Activated naive CD8-positive, alpha-beta T cell (primary cell): ENCODE data around the gene PPP2R2D.
"Not testable (repeated sequence)": the region's sequence is repeated elsewhere in the genome, so short reads cannot be mapped to it uniquely, and the experiment has no call there.

Experiments
- H3K27ac Mint-ChIP-seq: one replicate; pipeline ENCODE4 v1.8.0; 2021; ENCODE audit warnings: mixed read lengths
- H3K27me3 Mint-ChIP-seq: one replicate; pipeline ENCODE4 v1.8.0; 2021; ENCODE audit warnings: mixed read lengths
- H3K36me3 Mint-ChIP-seq: one replicate; pipeline ENCODE4 v1.8.0; 2021; ENCODE audit warnings: mixed read lengths
- H3K4me1 Mint-ChIP-seq: one replicate; pipeline ENCODE4 v1.8.0; 2021; ENCODE audit warnings: low read depth, mixed read lengths
- H3K4me3 Mint-ChIP-seq: one replicate; pipeline ENCODE4 v1.8.0; 2021; ENCODE audit warnings: mild to moderate bottlenecking, mixed read lengths
- H3K9me3 Mint-ChIP-seq: one replicate; pipeline ENCODE4 v1.8.0; 2021; ENCODE audit warnings: low read depth, mixed read lengths

PPP2R2D gene

GRCh38 chr10:131905267-131905571, 4.4 kb downstream of the PPP2R2D start:
- H3K36me3 Mint-ChIP-seq: peaks cover 6% of the 10 kb centered on the region

DNA sequence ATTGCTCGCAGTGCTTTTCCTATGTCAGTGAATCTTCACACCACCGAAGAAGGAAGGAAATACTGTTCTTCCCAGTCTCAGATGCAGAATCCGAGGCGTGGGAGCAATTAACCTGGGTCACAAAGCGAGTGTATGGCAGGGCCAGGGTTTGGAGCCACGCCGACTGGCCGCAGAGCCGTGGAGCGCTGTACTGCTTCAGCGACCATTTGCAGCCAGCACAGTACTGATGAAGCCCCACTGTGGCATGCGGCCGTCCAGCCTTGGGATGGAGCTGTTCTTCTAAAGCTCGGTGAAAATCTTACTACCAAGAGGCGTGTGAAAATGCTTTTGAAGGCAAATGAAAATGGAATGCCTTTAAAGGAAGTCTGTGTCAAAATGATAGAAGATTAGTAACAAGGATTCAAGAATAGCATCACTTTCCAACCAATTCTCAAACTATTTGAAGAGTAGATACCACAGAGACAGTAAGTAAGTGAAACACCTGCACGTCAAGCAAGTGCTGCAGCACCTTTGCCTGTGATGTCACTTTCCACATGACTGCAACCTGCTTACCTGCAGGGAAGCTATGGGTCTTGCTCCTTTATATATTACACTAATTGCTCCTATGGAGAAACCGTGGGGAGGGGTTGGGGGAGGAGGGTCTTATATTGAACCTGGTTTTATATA, 4.9 kb downstream of the PPP2R2D start:
- Mint-ChIP-seq H3K27ac (peak overlapping the region; percentile 73), H3K4me1 (peaks cover 82% of the 10 kb centered on the region), H3K9me3 (no peaks in the 10 kb centered on the region), H3K4me3 (peak overlapping the region; percentile 50), H3K36me3 (peaks cover 7% of the 10 kb centered on the region), H3K27me3 (no peaks in the 10 kb centered on the region)

More at GRCh38 chr10:131905267-131905571, 4.4 kb downstream of the PPP2R2D start:
- H3K27ac Mint-ChIP-seq: peak overlapping the region; percentile 90
- no peaks in the 10 kb centered on the region for H3K27me3 Mint-ChIP-seq
- H3K4me1 Mint-ChIP-seq: peaks cover 78% of the 10 kb centered on the region
- H3K9me3 Mint-ChIP-seq: no peaks in the 10 kb centered on the region
- H3K4me3 Mint-ChIP-seq: peak overlapping the region; percentile 79

GRCh38 chr10:131906269-131906639, 5.4 kb downstream of the PPP2R2D start:
- no peaks in the 10 kb centered on the region for H3K27me3 Mint-ChIP-seq
- peaks cover 7% of the 10 kb centered on the region for H3K36me3 Mint-ChIP-seq
- H3K27ac Mint-ChIP-seq: peak overlapping the region; percentile 73
- peak overlapping the region; percentile 50 for H3K4me3 Mint-ChIP-seq
- no peaks in the 10 kb centered on the region for H3K9me3 Mint-ChIP-seq
- peaks cover 86% of the 10 kb centered on the region for H3K4me1 Mint-ChIP-seq

- Mint-ChIP-seq H3K36me3 (peaks cover 11% of the 10 kb centered on the region), H3K27me3 (no peaks in the 10 kb centered on the region), H3K4me1 (peaks cover 82% of the 10 kb centered on the region), H3K9me3 (no peaks in the 10 kb centered on the region), H3K4me3 (peak overlapping the region; percentile 80), H3K27ac (peak overlapping the region; percentile 94)
These were observed 6.9 kb downstream of the PPP2R2D start for GRCh38 chr10:131907679-131908078.

GRCh38 chr10:131908151-131908550, 7.3 kb downstream of the PPP2R2D start:
- H3K36me3 Mint-ChIP-seq: peaks cover 11% of the 10 kb centered on the region
- H3K4me1 Mint-ChIP-seq: peaks cover 82% of the 10 kb centered on the region
- H3K27ac Mint-ChIP-seq: peak overlapping the region; percentile 94
- no peaks in the 10 kb centered on the region for H3K9me3 Mint-ChIP-seq
- H3K27me3 Mint-ChIP-seq: no peaks in the 10 kb centered on the region
- H3K4me3 Mint-ChIP-seq: peak overlapping the region; percentile 80

GRCh38 chr10:131909014-131909808, 8.4 kb downstream of the PPP2R2D start:
- peaks cover 84% of the 10 kb centered on the region for H3K4me1 Mint-ChIP-seq
- peak overlapping the region; percentile 80 for H3K4me3 Mint-ChIP-seq
- no peaks in the 10 kb centered on the region for H3K27me3 Mint-ChIP-seq
- peak overlapping the region; percentile 94 for H3K27ac Mint-ChIP-seq
- H3K9me3 Mint-ChIP-seq: no peaks in the 10 kb centered on the region
- H3K36me3 Mint-ChIP-seq: peaks cover 11% of the 10 kb centered on the region

GRCh38 chr10:131909929-131910328, 9.1 kb downstream of the PPP2R2D start:
- H3K27me3 Mint-ChIP-seq: no peaks in the 10 kb centered on the region
- no peak overlapping the region for H3K4me3 Mint-ChIP-seq
- peaks cover 11% of the 10 kb centered on the region for H3K36me3 Mint-ChIP-seq
- H3K9me3 Mint-ChIP-seq: no peaks in the 10 kb centered on the region
- peaks cover 83% of the 10 kb centered on the region for H3K4me1 Mint-ChIP-seq
- peak overlapping the region; percentile 41 for H3K27ac Mint-ChIP-seq

DNA sequence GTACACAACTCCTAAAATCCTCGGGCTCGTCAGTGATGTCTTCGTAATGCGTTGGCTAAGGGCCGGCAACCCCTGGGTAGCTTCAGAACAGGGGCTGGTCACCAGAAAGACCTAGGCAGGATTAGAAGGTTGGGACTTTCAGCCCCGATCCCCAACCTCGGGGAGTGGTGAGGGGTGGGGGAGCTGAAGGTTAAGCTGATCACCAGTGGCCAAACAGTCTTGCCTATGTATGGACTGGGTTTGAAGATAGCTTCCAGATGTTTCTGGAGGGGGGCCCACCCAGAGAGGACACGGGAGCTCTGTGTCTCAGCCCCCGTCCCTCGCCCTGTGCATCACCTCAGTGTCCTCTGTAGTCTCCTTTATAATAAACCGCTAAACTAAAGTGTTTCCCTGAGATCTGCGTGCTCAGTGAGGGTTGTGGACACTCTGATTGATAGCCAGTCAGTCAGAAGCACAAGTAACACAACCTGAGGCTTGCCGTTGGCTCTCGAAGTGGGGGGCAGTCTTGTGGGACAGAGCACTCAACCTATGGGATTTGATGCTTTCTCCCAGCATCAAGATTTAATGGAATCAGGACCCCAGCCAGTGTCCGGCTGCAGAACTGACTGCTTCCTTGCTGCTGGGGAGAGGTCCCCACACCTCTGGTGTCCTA, 10.0 kb downstream of the PPP2R2D start:
- no peaks in the 10 kb centered on the region for H3K9me3 Mint-ChIP-seq
- H3K36me3 Mint-ChIP-seq: peaks cover 11% of the 10 kb centered on the region
- H3K4me1 Mint-ChIP-seq: peaks cover 81% of the 10 kb centered on the region
- no peak overlapping the region for H3K4me3 Mint-ChIP-seq
- no peaks in the 10 kb centered on the region for H3K27me3 Mint-ChIP-seq
- H3K27ac Mint-ChIP-seq: peak overlapping the region; percentile 41

GRCh38 chr10:131911451-131911850, 10.6 kb downstream of the PPP2R2D start:
- H3K27ac Mint-ChIP-seq: peak overlapping the region; percentile 5
- H3K9me3 Mint-ChIP-seq: no peaks in the 10 kb centered on the region
- peaks cover 11% of the 10 kb centered on the region for H3K36me3 Mint-ChIP-seq
- peaks cover 81% of the 10 kb centered on the region for H3K4me1 Mint-ChIP-seq
- no peak overlapping the region for H3K4me3 Mint-ChIP-seq
- no peaks in the 10 kb centered on the region for H3K27me3 Mint-ChIP-seq

- H3K27me3 Mint-ChIP-seq: no peaks in the 10 kb centered on the region
- peak overlapping the region; percentile 50 for H3K27ac Mint-ChIP-seq
- peaks cover 81% of the 10 kb centered on the region for H3K4me1 Mint-ChIP-seq
- H3K36me3 Mint-ChIP-seq: peaks cover 11% of the 10 kb centered on the region
- H3K4me3 Mint-ChIP-seq: no peak overlapping the region
- H3K9me3 Mint-ChIP-seq: no peaks in the 10 kb centered on the region
These were observed 11.8 kb downstream of the PPP2R2D start for GRCh38 chr10:131912620-131913019.

DNA sequence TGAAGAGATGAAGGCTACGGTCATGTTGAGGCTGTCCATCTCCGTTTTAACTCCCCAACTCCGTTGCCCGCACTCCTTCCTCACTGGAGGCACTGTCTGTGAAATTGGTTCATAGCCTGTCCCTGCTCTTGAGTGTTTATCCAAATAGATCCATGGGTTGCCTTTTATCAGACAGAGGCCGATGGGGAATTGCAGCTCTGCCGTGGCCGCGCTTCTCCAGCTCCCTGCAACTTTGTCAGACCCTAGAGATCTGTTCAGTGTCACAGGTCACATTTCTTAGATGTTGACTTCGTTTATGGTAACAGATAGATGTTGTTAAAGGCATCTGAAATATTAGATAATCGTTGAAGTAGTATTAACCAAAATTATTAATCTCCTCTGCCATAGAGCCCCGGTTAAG, 14.7 kb downstream of the PPP2R2D start:
- Mint-ChIP-seq H3K4me3 (no peak overlapping the region), H3K27ac (peak overlapping the region; percentile 34), H3K36me3 (peaks cover 22% of the 10 kb centered on the region), H3K4me1 (peaks cover 77% of the 10 kb centered on the region), H3K9me3 (peaks cover 5% of the 10 kb centered on the region), H3K27me3 (no peaks in the 10 kb centered on the region)

DNA sequence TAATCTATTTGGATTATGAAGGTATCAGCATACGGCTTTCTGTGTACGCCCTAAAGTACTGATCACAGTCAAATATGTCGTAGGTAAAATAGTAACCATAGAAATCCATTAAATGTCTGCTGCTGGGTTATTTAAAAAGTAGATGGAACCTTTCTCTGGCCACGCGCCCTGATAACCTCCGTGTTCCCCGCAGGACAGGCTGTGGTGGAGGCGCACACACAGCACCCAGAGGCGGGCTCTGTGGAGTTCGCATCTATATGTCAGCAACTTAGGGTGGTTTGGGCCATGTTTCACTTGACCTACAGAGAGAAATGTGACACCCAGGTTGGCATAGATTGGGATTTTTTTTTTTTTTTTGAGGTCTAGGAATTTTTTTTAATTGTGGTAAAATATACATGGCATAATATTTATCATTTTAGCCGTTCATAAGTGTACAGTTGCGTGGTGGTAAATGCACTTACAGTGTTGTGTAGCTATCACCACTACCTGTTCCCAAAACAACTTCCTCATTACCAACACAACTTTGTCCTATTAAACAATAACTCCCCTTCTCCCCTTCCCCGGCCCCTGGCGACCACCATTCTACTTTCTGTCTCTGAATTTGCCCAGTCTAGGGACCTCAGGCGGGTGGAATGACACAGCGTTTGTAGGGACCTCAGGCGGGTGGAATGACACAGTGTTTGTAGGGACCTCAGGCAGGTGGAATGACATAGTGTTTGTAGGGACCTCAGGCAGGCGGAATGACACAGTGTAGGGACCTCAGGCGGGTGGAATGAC, 15.4 kb downstream of the PPP2R2D start:
- peaks cover 79% of the 10 kb centered on the region for H3K4me1 Mint-ChIP-seq
- H3K9me3 Mint-ChIP-seq: peaks cover 5% of the 10 kb centered on the region
- H3K4me3 Mint-ChIP-seq: peak overlapping the region; percentile 12
- H3K27ac Mint-ChIP-seq: peak overlapping the region; percentile 94
- H3K27me3 Mint-ChIP-seq: no peaks in the 10 kb centered on the region
- peaks cover 22% of the 10 kb centered on the region for H3K36me3 Mint-ChIP-seq

- not testable (repeated sequence) for H3K27me3 Mint-ChIP-seq, H3K9me3 Mint-ChIP-seq
- peak overlapping the region; percentile 12 for H3K4me3 Mint-ChIP-seq
- peak overlapping the region; percentile 94 for H3K27ac Mint-ChIP-seq
- H3K4me1 Mint-ChIP-seq: peaks cover 80% of the 10 kb centered on the region
- H3K36me3 Mint-ChIP-seq: peaks cover 22% of the 10 kb centered on the region
These were observed 16.0 kb downstream of the PPP2R2D start for GRCh38 chr10:131916767-131917160.

DNA sequence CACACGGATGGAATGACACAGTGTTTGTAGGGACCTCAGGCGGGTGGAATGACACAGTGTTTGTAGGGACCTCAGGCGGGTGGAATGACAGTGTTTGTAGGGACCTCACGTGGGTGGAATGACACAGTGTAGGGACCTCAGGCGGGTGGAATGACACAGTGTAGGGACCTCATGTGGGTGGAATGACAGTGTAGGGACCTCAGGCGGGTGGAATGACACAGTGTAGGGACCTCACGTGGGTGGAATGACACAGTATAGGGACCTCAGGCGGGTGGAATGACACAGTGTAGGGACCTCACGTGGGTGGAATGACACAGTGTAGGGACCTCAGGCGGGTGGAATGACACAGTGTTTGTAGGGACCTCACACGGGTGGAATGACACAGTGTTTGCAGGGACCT, 16.7 kb downstream of the PPP2R2D start:
- peaks cover 19% of the 10 kb centered on the region for H3K36me3 Mint-ChIP-seq
- H3K27ac Mint-ChIP-seq: peak overlapping the region; percentile 94
- H3K27me3 Mint-ChIP-seq, H3K4me3 Mint-ChIP-seq, H3K9me3 Mint-ChIP-seq: not testable (repeated sequence)
- peaks cover 82% of the 10 kb centered on the region for H3K4me1 Mint-ChIP-seq

- H3K9me3 Mint-ChIP-seq, H3K27me3 Mint-ChIP-seq: not testable (repeated sequence)
- Mint-ChIP-seq H3K36me3 (peaks cover 18% of the 10 kb centered on the region), H3K4me1 (peaks cover 73% of the 10 kb centered on the region), H3K27ac (peak overlapping the region; percentile 88), H3K4me3 (peak overlapping the region; percentile 12)
These were observed 18.7 kb downstream of the PPP2R2D start for GRCh38 chr10:131919461-131919860.
